Stimulated activated CD8-positive, alpha-beta memory T cell treated with anti-CD3 and anti-CD28 coated beads, Interleukin-7, amount 100 ng/mL, for 1 hour (primary cell): Measurements from ENCODE around the gene FKBP6.
"Not testable (repeated sequence)": the region's sequence is repeated elsewhere in the genome, so short reads cannot be mapped to it uniquely, and the experiment has no call there.

Experiments
- DNase-seq, 2 donors: peaks; one replicate each; pipeline ENCODE4 v3.0.0-alpha.2; 2020; ENCODE audit warnings: low read depth in 2 of 2

The FKBP6 gene

DNA sequence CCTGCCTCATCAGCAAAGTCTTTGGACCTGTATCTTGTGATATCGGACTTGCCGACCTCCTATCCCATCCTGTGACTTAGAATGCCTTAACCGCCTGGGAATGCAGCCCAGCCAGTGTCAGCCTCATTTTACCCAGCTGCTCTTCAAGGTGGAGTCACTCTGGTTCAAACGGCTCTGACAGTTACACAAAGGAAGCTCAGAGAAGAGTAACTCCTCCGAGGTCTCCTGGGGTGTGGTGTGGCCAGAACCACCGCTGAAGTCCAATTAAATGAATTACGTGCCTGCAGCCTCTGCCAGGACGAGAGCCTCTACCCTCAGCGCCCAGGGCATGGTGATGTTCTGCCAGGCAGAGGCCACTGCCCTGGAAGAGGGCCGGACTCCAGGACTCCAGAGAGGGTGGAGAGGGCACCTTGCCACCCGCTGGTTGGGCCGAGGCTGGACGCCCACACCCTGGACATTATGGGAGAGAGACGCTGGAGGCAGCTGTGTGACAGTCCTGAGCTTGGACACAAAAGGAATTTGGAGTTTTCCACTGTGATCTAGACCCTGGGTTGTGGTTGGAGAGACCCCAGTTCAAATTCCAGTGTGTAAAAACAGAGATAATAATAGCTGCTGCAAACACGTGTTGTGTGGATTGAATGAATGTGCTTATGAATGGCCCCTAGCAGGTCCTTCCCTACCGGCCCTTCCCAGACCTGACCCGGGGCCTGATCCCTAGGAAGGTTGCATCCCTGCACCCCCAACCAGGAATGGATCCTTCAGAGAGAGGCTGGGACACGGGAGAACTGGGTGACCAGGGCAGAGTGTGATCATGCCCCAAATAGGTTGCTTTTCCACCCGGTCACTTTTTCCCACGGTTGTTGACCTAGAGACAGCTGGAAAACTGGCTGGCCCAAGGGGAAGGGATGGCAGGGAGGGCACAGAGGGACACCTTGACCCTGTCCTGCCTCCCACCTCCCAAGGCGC lies 67.9 kb downstream of the FKBP6 start:
- DNase-seq = no peak

- no peak for DNase-seq
These were observed 69.7 kb downstream of the FKBP6 start for GRCh38 chr7:73397521-73398281.

- peak; percentile 7 to 46 for DNase-seq
These were observed 71.5 kb downstream of the FKBP6 start for GRCh38 chr7:73399185-73400050.

- not testable (repeated sequence) for DNase-seq
These were observed 76.9 kb downstream of the FKBP6 start for GRCh38 chr7:73404860-73405259.
